OCI-LY1 (cell line): ENCODE measurements around the gene PPARD.

Experiments
- EZH2 ChIP-seq: fragments of 200-600 bp; sonication (generic), shearing (Covaris generic); IDR thresholded peaks from 2 replicates; pipeline ENCODE4 v1.8.0; 2017; ENCODE audit warnings: borderline replicate concordance, mixed run types, mild to moderate bottlenecking, antibody characterized with exemption, low read length, moderate library complexity, mixed read lengths
- TF ChIP-seq, protein P1 (sequence below): fragments of 200-600 bp; sonication (generic), shearing (Covaris generic); IDR thresholded peaks from 2 replicates; pipeline ENCODE4 v1.5.1; 2017; ENCODE audit warnings: mild to moderate bottlenecking, antibody characterized with exemption, low read length, moderate library complexity, mixed read lengths

DNA sequence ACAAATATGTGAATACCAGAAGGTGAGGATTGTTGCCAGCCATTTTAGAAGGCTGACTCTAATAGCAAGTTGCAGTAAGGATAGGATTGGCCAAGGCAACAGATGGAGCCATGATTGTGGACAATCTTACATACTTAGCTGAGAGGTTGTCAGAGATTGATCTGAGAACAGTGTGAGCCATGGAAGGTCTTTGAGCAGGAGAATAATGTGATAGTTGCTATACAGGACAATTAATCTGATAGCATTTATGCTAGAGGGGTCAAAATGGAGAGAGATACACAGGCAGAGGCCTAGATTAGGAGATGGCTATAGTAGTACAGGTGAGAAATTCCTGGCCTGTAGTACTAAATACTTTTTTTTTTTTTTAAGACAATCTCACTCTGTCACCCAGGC, 23.8 kb downstream of the PPARD start:
- TF ChIP-seq, protein P1, sequence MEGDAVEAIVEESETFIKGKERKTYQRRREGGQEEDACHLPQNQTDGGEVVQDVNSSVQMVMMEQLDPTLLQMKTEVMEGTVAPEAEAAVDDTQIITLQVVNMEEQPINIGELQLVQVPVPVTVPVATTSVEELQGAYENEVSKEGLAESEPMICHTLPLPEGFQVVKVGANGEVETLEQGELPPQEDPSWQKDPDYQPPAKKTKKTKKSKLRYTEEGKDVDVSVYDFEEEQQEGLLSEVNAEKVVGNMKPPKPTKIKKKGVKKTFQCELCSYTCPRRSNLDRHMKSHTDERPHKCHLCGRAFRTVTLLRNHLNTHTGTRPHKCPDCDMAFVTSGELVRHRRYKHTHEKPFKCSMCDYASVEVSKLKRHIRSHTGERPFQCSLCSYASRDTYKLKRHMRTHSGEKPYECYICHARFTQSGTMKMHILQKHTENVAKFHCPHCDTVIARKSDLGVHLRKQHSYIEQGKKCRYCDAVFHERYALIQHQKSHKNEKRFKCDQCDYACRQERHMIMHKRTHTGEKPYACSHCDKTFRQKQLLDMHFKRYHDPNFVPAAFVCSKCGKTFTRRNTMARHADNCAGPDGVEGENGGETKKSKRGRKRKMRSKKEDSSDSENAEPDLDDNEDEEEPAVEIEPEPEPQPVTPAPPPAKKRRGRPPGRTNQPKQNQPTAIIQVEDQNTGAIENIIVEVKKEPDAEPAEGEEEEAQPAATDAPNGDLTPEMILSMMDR, result no peak
- no peak for TF ChIP-seq EZH2
